ENCODE results near the gene ACOT7. TPM values are rescaled to one million over a fixed set of nuclear protein-coding genes. Genes with fewer than 3 reads are reported as not detected.

Gene ACOT7
- total and polyA plus RNA-seq, 3 donors from 2014 or later: 50.3 to 72.8 (median 52.5) TPM

DNA sequence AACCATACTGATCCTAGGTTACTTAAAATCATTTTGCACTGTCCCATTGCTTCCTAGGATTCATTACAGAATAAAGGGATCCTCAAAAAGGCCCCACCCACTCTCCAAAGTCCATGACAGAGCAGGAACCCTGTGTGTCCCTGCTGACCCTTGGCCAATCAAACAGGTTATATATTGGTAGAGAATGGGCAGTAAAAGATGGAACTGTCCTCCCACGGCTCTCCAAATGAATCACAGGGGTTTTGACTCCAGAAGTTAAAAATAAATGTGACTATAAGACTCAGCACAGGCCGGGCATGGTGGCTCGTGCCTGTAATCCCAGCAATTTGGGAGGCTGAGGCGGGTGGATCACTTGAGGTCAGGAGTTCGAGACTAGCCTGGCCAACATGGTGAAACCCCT, 65.5 kb downstream of the ACOT7 start:
- Histone ChIP-seq H3K27me3 (no peaks in the 10 kb centered on the region), H3K36me3 (ENCODE audit: low read depth, missing control alignments) (no peaks in the 10 kb centered on the region), H3K4me3 (no peak overlapping the region), H3K9me3 (no peaks in the 10 kb centered on the region), H3K27ac (no peak overlapping the region), H3K4me1 (peaks cover 3% of the 10 kb centered on the region)
- 90 to 96% methylated on average over 5 of the region's 5 CpGs for WGBS, 2 donors
- DNase-seq: no peak
- intact Hi-C loops (cut with DNase I; ENCODE audit: low total_unique reads): no loop called here
- TF ChIP-seq, protein P1, sequence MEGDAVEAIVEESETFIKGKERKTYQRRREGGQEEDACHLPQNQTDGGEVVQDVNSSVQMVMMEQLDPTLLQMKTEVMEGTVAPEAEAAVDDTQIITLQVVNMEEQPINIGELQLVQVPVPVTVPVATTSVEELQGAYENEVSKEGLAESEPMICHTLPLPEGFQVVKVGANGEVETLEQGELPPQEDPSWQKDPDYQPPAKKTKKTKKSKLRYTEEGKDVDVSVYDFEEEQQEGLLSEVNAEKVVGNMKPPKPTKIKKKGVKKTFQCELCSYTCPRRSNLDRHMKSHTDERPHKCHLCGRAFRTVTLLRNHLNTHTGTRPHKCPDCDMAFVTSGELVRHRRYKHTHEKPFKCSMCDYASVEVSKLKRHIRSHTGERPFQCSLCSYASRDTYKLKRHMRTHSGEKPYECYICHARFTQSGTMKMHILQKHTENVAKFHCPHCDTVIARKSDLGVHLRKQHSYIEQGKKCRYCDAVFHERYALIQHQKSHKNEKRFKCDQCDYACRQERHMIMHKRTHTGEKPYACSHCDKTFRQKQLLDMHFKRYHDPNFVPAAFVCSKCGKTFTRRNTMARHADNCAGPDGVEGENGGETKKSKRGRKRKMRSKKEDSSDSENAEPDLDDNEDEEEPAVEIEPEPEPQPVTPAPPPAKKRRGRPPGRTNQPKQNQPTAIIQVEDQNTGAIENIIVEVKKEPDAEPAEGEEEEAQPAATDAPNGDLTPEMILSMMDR (IDR thresholded peaks at IDR 0.05): no peak
- TF ChIP-seq POLR2A (IDR thresholded peaks at IDR 0.05): no peak

DNA sequence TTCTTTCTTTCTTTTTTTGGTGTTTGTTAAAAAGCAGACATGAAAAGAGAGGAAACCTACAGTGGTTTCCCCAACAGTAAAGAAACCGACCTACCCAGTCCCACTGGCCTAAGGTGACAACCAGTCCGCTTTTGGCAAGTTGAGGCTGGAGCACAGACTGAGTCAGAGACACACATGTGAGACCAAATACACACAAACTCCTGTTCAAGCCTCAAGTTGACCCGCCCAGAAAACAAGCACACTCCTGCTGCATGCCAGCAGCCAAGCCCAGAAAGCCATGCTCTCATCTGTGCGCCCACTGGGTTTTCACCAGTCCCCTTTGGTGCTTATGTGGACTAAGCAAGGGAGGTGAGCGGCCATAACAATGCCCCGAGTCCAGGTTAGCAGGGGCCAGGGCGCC, 68.1 kb downstream of the ACOT7 start:
- H3K27ac ChIP-seq: no peak overlapping the region
- TF ChIP-seq, protein P1 (IDR thresholded peaks at IDR 0.05): no peak
- TF ChIP-seq POLR2A (IDR thresholded peaks at IDR 0.05): no peak
- no peaks in the 10 kb centered on the region for H3K36me3 ChIP-seq (ENCODE audit: low read depth, missing control alignments)
- no peak for DNase-seq
- H3K9me3 ChIP-seq: no peaks in the 10 kb centered on the region
- intact Hi-C loops (cut with DNase I; ENCODE audit: low total_unique reads): no loop called here
- H3K27me3 ChIP-seq: no peaks in the 10 kb centered on the region
- WGBS, 2 donors: 89 to 98% methylated on average over 7 of the region's 7 CpGs
- peaks cover 3% of the 10 kb centered on the region for H3K4me1 ChIP-seq
- H3K4me3 ChIP-seq: no peak overlapping the region

DNA sequence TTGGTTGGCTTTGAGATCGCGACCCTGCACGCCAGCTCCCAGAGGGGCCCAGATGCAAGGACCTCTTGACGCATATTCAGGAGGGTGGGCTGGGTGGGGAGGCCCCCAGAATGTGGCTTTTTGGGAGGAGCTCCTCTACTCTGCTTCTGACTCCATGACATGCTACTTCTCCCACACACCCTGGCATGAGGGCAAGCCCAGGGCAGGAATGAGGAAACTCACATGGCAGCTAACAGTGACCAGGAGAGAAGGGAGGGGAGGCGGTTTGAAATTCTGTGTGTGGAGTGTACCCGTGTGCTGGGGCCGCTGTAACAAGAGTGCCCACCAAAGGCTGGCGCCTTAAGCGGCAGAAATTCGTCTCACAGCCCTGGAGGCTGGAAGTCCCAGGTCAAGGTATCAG, 71.4 kb downstream of the ACOT7 start:
- H3K27me3 ChIP-seq: no peaks in the 10 kb centered on the region
- no peaks in the 10 kb centered on the region for H3K36me3 ChIP-seq (ENCODE audit: low read depth, missing control alignments)
- TF ChIP-seq, protein P1 (IDR thresholded peaks at IDR 0.05): no peak
- no peak for TF ChIP-seq POLR2A (IDR thresholded peaks at IDR 0.05)
- DNase-seq: no peak
- no peaks in the 10 kb centered on the region for H3K4me1 ChIP-seq
- no peaks in the 10 kb centered on the region for H3K9me3 ChIP-seq
- H3K27ac ChIP-seq: no peak overlapping the region
- 83 to 97% methylated on average over 8 to 10 of the region's 10 CpGs for WGBS, 2 donors
- intact Hi-C loops (cut with DNase I; ENCODE audit: low total_unique reads): no loop called here
- H3K4me3 ChIP-seq: no peak overlapping the region

DNA sequence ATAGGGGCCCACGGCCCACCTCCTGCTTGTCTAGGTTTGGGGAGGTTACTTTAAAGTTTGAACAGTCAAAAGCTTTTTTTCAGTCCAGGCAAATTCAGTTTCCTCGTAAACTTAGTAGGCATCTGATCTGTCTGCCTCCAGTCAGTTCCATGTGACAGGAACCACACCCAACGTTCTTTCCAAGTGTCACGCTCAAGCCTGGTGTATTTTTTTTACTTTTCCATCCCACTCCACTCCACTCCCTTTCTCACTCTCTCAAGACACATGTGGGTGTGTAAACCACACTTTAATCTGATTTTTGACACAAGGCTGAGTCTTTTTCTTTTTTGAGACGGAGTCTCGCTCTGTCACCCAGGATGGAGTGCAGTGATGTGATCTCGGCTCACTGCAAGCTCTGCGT, 72.4 kb downstream of the ACOT7 start:
- Histone ChIP-seq H3K36me3 (ENCODE audit: low read depth, missing control alignments) (no peaks in the 10 kb centered on the region), H3K9me3 (no peaks in the 10 kb centered on the region), H3K4me1 (no peaks in the 10 kb centered on the region), H3K27ac (no peak overlapping the region), H3K4me3 (no peak overlapping the region), H3K27me3 (no peaks in the 10 kb centered on the region)
- 94 to 95% methylated on average over 8 of the region's 8 CpGs for WGBS, 2 donors
- DNase-seq: no peak
- TF ChIP-seq, protein P1 (IDR thresholded peaks at IDR 0.05): no peak
- no peak for TF ChIP-seq POLR2A (IDR thresholded peaks at IDR 0.05)
- intact Hi-C loops (cut with DNase I; ENCODE audit: low total_unique reads): no loop called here

DNA sequence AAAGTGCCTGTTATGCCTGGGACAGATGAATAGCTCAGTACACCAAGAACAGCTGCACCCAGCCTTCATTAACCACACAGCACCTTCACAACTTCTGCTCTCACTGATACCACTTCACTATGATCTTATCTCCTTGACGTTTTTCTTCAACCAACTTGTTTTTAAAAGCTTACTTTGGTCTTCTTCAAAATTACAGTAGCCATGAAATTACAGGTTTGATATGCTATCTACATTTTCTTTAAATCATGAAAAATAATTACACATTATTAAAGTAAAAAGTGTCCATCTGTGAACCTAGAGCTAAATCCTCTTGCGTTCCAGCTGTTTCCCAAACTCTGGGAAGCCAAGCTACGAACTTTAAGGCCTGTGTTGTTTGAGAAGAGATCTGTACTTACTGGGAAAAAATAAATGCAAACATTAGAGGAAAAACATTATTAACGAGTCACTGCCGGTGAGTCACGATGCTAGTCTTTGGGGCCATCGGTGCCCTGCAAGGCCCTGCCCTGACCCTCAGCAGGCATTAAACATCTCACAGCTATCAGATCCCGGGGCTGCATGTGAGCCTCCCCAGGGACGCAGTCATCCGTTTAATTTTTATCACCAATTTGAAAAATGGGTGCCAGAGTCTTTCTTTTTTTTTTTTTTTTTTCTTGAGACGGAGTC, 76.3 kb downstream of the ACOT7 start:
- peaks cover 4% of the 10 kb centered on the region for H3K4me1 ChIP-seq
- no peaks in the 10 kb centered on the region for H3K9me3 ChIP-seq
- H3K4me3 ChIP-seq: no peak overlapping the region
- H3K27ac ChIP-seq: no peak overlapping the region
- TF ChIP-seq, protein P1 (IDR thresholded peaks at IDR 0.05): no peak
- TF ChIP-seq POLR2A (IDR thresholded peaks at IDR 0.05): no peak
- 86 to 89% methylated on average over 11 of the region's 11 CpGs for WGBS, 2 donors
- no peaks in the 10 kb centered on the region for H3K27me3 ChIP-seq
- DNase-seq: no peak
- H3K36me3 ChIP-seq (ENCODE audit: low read depth, missing control alignments): no peaks in the 10 kb centered on the region
- intact Hi-C loops (cut with DNase I; ENCODE audit: low total_unique reads): no loop called here

Data from testis (tissue), 3 donors.